Measurements from ENCODE around the gene FBXO42. TPM values are rescaled to one million over a fixed set of nuclear protein-coding genes. Genes with fewer than 3 reads are reported as not detected.

Gene FBXO42
- total and polyA plus RNA-seq, 8 donors = 4.3 to 35.4 (median 13.9) TPM

DNA sequence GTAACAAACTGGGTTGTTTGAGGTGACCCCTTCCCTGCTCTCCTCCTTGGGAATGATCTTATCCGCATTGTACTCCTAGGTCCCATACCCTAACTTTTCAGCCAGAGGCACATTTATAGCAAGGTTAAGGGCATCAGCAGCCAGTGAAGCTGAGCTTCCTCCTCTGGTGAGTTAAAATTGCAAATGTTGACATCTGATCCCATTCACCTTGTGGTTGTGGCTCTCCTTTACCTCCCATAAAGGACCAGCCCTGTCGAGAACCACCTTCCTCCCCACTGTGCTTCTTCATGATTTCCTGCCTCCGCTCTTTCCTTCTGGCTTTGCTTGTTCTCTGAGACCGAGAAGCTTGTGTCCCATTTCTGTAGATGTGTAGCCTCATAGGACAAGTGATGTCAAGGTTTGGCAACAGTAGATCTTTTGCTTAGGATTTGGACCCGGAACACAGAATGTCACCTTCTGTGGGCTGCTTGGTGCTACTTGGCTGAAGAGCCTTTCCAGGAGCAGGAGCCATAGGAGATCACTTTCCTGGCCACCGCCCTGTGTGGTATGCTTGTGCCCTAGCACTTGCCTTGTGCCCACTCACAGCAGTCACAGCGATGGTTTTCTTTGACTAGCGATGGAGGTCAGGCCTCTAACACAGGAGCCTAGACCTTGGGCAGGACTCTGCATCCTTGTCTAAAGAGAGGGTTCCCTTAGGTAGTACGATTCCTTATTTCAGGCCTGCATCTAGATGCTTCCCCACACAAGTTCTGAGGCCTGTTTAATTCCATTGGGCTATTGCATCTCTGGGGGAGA, 33.6 kb upstream of the FBXO42 start:
- H3K4me3 ChIP-seq = no peak overlapping the region
- H3K36me3 ChIP-seq = no peaks in the 10 kb centered on the region
- intact Hi-C loops (cut with DNase I; ENCODE audit: low total_unique reads) = no loop called here
- no peak for TF ChIP-seq POLR2AphosphoS5 (IDR thresholded peaks at IDR 0.05)
- TF ChIP-seq, protein P1, sequence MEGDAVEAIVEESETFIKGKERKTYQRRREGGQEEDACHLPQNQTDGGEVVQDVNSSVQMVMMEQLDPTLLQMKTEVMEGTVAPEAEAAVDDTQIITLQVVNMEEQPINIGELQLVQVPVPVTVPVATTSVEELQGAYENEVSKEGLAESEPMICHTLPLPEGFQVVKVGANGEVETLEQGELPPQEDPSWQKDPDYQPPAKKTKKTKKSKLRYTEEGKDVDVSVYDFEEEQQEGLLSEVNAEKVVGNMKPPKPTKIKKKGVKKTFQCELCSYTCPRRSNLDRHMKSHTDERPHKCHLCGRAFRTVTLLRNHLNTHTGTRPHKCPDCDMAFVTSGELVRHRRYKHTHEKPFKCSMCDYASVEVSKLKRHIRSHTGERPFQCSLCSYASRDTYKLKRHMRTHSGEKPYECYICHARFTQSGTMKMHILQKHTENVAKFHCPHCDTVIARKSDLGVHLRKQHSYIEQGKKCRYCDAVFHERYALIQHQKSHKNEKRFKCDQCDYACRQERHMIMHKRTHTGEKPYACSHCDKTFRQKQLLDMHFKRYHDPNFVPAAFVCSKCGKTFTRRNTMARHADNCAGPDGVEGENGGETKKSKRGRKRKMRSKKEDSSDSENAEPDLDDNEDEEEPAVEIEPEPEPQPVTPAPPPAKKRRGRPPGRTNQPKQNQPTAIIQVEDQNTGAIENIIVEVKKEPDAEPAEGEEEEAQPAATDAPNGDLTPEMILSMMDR (IDR thresholded peaks at IDR 0.05) = no peak
- TF ChIP-seq EP300 (IDR thresholded peaks at IDR 0.05) = no peak
- TF ChIP-seq POLR2A (IDR thresholded peaks at IDR 0.05) = no peak
- no peaks in the 10 kb centered on the region for H3K9me3 ChIP-seq
- DNase-seq = no peak
- 85 to 91% (median 87%) methylated on average over 9 of the region's 9 CpGs for WGBS, 5 donors
- no peaks in the 10 kb centered on the region for H3K27me3 ChIP-seq
- peak overlapping the region in 4 of 5 donors; percentile 8 to 80 (median 68) for H3K27ac ChIP-seq
- H3K4me1 ChIP-seq = peaks cover 42 to 77% (median 60%) of the 10 kb centered on the region in 4 donors

DNA sequence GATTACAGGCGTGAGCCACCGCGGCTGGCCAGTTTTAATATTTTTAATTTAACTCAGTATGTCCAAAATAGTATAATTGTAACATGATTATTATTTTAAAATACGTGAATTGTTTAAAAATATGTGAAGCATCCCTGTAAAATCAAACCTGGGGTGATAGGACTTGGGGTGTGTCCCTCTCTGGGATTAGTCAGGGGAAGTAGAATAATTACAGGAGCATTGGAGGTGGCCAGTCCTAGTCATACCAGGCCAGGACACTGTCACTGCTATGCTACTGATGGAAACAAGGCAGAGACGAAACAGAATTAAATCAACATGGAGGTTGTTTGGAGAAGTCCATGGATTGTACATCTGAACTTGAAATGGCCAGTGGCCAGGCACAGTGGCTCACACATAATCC, 31.6 kb upstream of the FBXO42 start:
- Histone ChIP-seq H3K36me3 (no peaks in the 10 kb centered on the region), H3K4me3 (no peak overlapping the region), H3K27ac (no peak overlapping the region), H3K27me3 (no peaks in the 10 kb centered on the region), H3K4me1 (peaks cover 43 to 77% (median 59%) of the 10 kb centered on the region in 4 donors), H3K9me3 (no peaks in the 10 kb centered on the region)
- DNase-seq = no peak
- intact Hi-C loops (cut with DNase I; ENCODE audit: low total_unique reads) = no loop called here
- 87 to 93% (median 88%) methylated on average over 5 of the region's 5 CpGs for WGBS, 5 donors
- no peak for TF ChIP-seq POLR2A (IDR thresholded peaks at IDR 0.05)
- TF ChIP-seq, protein P1 (IDR thresholded peaks at IDR 0.05) = no peak
- TF ChIP-seq EP300 (IDR thresholded peaks at IDR 0.05) = no peak
- TF ChIP-seq POLR2AphosphoS5 (IDR thresholded peaks at IDR 0.05) = no peak

DNA sequence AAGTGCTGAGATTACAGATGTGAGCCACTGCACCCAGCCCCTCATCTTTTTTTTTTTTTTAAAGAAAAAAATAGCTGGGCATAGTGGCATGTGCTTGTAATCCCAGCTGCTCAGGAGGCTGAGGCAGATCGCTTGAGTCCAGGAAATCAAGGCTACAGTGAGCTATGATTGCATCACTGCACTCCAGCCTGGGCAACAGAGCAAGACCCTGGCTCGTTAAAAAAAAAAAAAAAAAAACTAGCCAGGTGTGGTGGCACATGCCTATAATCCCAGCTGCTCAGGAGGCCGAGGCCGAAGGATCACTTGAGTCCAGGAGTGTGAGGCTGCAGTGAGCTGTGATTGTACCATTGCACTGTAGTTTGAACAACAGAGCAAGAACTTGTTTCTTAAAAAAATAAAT, 28.6 kb upstream of the FBXO42 start:
- Histone ChIP-seq H3K4me3 (no peak overlapping the region), H3K9me3 (no peaks in the 10 kb centered on the region), H3K27me3 (no peaks in the 10 kb centered on the region), H3K36me3 (no peaks in the 10 kb centered on the region), H3K27ac (no peak overlapping the region), H3K4me1 (peaks cover 37 to 77% (median 58%) of the 10 kb centered on the region in 4 donors)
- 86 to 95% (median 89%) methylated on average over 4 of the region's 4 CpGs for WGBS, 5 donors
- intact Hi-C loops (cut with DNase I; ENCODE audit: low total_unique reads) = no loop called here
- DNase-seq = no peak
- TF ChIP-seq POLR2AphosphoS5 (IDR thresholded peaks at IDR 0.05) = no peak
- TF ChIP-seq EP300 (IDR thresholded peaks at IDR 0.05) = no peak
- no peak for TF ChIP-seq POLR2A (IDR thresholded peaks at IDR 0.05)
- TF ChIP-seq, protein P1 (IDR thresholded peaks at IDR 0.05) = no peak

DNA sequence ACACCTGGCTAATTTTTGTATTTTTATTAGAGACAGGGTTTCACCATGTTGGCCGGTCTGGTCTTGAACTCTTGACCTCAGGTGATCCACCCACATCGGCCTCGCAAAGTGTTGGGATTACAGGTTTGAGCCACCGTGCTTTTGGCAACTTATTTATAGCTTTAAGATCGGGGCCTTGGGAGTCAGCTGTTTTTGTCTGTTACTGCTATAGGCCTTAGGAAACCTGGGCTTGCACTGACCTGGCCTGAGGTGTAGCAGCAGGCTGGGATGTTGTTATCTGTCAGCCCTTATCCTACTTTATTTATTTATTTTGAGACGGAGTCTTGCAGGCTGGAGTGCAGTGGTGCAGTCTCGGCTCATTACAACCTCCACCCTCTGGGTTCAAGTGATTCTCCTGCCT, 26.2 kb upstream of the FBXO42 start:
- Histone ChIP-seq H3K27ac (peak overlapping the region in 1 of 5 donors; percentile 18), H3K9me3 (no peaks in the 10 kb centered on the region), H3K4me1 (peaks cover 45 to 78% (median 61%) of the 10 kb centered on the region in 4 donors), H3K27me3 (no peaks in the 10 kb centered on the region), H3K36me3 (peaks cover 0 to 11% (median 0%) of the 10 kb centered on the region in 4 donors), H3K4me3 (no peak overlapping the region)
- no peak for TF ChIP-seq EP300 (IDR thresholded peaks at IDR 0.05)
- TF ChIP-seq, protein P1 (IDR thresholded peaks at IDR 0.05) = no peak
- no peak for TF ChIP-seq POLR2A (IDR thresholded peaks at IDR 0.05)
- no peak for TF ChIP-seq POLR2AphosphoS5 (IDR thresholded peaks at IDR 0.05)
- DNase-seq = no peak
- 64 to 80% (median 67%) methylated on average over 7 of the region's 7 CpGs for WGBS, 5 donors
- intact Hi-C loops (cut with DNase I; ENCODE audit: low total_unique reads) = no loop called here

Data from stomach (tissue), 9 donors.